GM12801 (cell line): ENCODE data around the gene UBE2H.

ENCODE experiments used
- CTCF ChIP-seq: IDR thresholded peaks from one replicate; pipeline ENCODE4 v1.5.1; 2011; ENCODE audit warnings: control low read depth; ENCODE audit not compliant: insufficient read length; ENCODE audit errors: extremely low read depth

UBE2H gene

GRCh38 chr7:129917934-129918333 is 34.8 kb downstream of the UBE2H start:
- TF ChIP-seq CTCF = no peak

- no peak for TF ChIP-seq CTCF
Measured at GRCh38 chr7:129914536-129915272, 38.1 kb downstream of the UBE2H start.

GRCh38 chr7:129913428-129913827 is 39.3 kb downstream of the UBE2H start:
- TF ChIP-seq CTCF = no peak

- TF ChIP-seq CTCF = no peak
Measured at GRCh38 chr7:129911790-129912189, 41.0 kb downstream of the UBE2H start.

GRCh38 chr7:129909669-129910068 is 43.1 kb downstream of the UBE2H start:
- no peak for TF ChIP-seq CTCF

- no peak for TF ChIP-seq CTCF
Measured at GRCh38 chr7:129908181-129908580, 44.6 kb downstream of the UBE2H start.

GRCh38 chr7:129907122-129907736 is 45.5 kb downstream of the UBE2H start:
- no peak for TF ChIP-seq CTCF
